H9 (cell line): ENCODE data around the gene USP14. TPM values are rescaled to one million over a fixed set of nuclear protein-coding genes. Genes with fewer than 3 reads are reported as not detected.

ENCODE experiments used
- DNase-seq: peaks from one replicate; pipeline ENCODE4 v3.0.0-alpha.2; 2017
- H2AFZ ChIP-seq: one replicate; pipeline ENCODE4 v1.6.1; 2013; ENCODE audit warnings: mild to moderate bottlenecking, low read length, control low read depth, moderate library complexity
- H2AK5ac ChIP-seq: 2 replicates; pipeline ENCODE4 v1.6.1; 2013; ENCODE audit warnings: low read length, control low read depth, mixed read lengths; ENCODE audit not compliant: insufficient read length
- H2BK120ac ChIP-seq: one replicate; pipeline ENCODE4 v1.6.1; 2013; ENCODE audit warnings: low read depth, mild to moderate bottlenecking, low read length, control low read depth, inconsistent platforms; ENCODE audit not compliant: poor library complexity, severe bottlenecking
- H2BK12ac ChIP-seq: 2 replicates; pipeline ENCODE4 v1.6.1; 2013; ENCODE audit warnings: low read length, control low read depth, mixed read lengths, low read depth; ENCODE audit not compliant: insufficient read length
- H2BK15ac ChIP-seq: 2 replicates; pipeline ENCODE4 v1.6.1; 2013; ENCODE audit warnings: low read depth, low read length, control low read depth
- H2BK20ac ChIP-seq: one replicate; pipeline ENCODE4 v1.6.1; 2013; ENCODE audit warnings: low read depth, mild to moderate bottlenecking, low read length, control low read depth, inconsistent platforms; ENCODE audit not compliant: poor library complexity, severe bottlenecking
- H2BK5ac ChIP-seq: 2 replicates; pipeline ENCODE4 v1.6.1; 2013; ENCODE audit warnings: low read length, control low read depth, mixed read lengths; ENCODE audit not compliant: insufficient read length
- H3K14ac ChIP-seq: 2 replicates; pipeline ENCODE4 v1.6.1; 2013; ENCODE audit warnings: low read length, control low read depth; ENCODE audit not compliant: insufficient read depth
- H3K18ac ChIP-seq: 2 replicates; pipeline ENCODE4 v1.6.1; 2013; ENCODE audit warnings: low read depth, mild to moderate bottlenecking, mixed read lengths, low read length, control low read depth; ENCODE audit not compliant: insufficient read length
- H3K23ac ChIP-seq: 2 replicates; pipeline ENCODE4 v1.6.1; 2013; ENCODE audit warnings: low read length, control low read depth, mixed read lengths, low read depth; ENCODE audit not compliant: insufficient read length
- H3K23me2 ChIP-seq: 2 replicates; pipeline ENCODE4 v1.6.1; 2013; ENCODE audit warnings: low read depth, mild to moderate bottlenecking, mixed read lengths, low read length, control low read depth; ENCODE audit not compliant: insufficient read length, poor library complexity, severe bottlenecking
- H3K27ac ChIP-seq: 2 replicates; pipeline ENCODE4 v1.5.1; 2013; ENCODE audit warnings: low read length, control low read depth, mixed read lengths, low read depth; ENCODE audit not compliant: insufficient read length
- H3K27me3 ChIP-seq: 2 replicates; pipeline ENCODE4 v1.6.1; 2013; ENCODE audit warnings: low read length, control low read depth, inconsistent platforms; ENCODE audit not compliant: insufficient read depth
- H3K4ac ChIP-seq: 2 replicates; pipeline ENCODE4 v1.6.1; 2013; ENCODE audit warnings: low read depth, mild to moderate bottlenecking, control low read depth, inconsistent platforms, low read length, moderate library complexity
- H3K4me1 ChIP-seq: 2 replicates; pipeline ENCODE4 v1.6.1; 2013; ENCODE audit warnings: low read length, control low read depth, inconsistent platforms; ENCODE audit not compliant: insufficient read depth
- H3K4me2 ChIP-seq: 2 replicates; pipeline ENCODE4 v1.6.1; 2013; ENCODE audit warnings: low read length, control low read depth, mixed read lengths; ENCODE audit not compliant: insufficient read length, insufficient read depth
- H3K56ac ChIP-seq: 2 replicates; pipeline ENCODE4 v1.6.1; 2013; ENCODE audit warnings: low read depth, mild to moderate bottlenecking, mixed read lengths, low read length, control low read depth; ENCODE audit not compliant: insufficient read length
- H3K79me1 ChIP-seq: 2 replicates; pipeline ENCODE4 v1.6.1; 2013; ENCODE audit warnings: low read depth, mild to moderate bottlenecking, moderate library complexity, low read length, control low read depth, inconsistent platforms; ENCODE audit not compliant: insufficient read depth, poor library complexity, severe bottlenecking
- H3K79me2 ChIP-seq: 2 replicates; pipeline ENCODE4 v1.6.1; 2013; ENCODE audit warnings: low read length, control low read depth, inconsistent platforms; ENCODE audit not compliant: insufficient read depth
- H3K9ac ChIP-seq: 2 replicates; pipeline ENCODE4 v1.6.1; 2013; ENCODE audit warnings: low read length, control low read depth, mixed read lengths; ENCODE audit not compliant: insufficient read length; ENCODE audit errors: extremely low read depth
- H3K9me3 ChIP-seq: one replicate; pipeline ENCODE4 v1.6.1; 2013; ENCODE audit warnings: low read depth, low read length, inconsistent platforms; ENCODE audit not compliant: control insufficient read depth
- H3T11ph ChIP-seq: one replicate; pipeline ENCODE4 v1.6.1; 2013; ENCODE audit warnings: mild to moderate bottlenecking, low read length, control low read depth, inconsistent platforms
- H4K20me1 ChIP-seq: one replicate; pipeline ENCODE4 v1.6.1; 2013; ENCODE audit not compliant: control insufficient read depth, insufficient read length, insufficient read depth
- H4K5ac ChIP-seq: 2 replicates; pipeline ENCODE4 v1.6.1; 2013; ENCODE audit warnings: low read depth, mild to moderate bottlenecking, mixed read lengths, low read length, control low read depth; ENCODE audit not compliant: insufficient read length
- H4K8ac ChIP-seq: replicated peaks from 2 replicates; pipeline ENCODE4 v1.6.1; 2013; ENCODE audit warnings: low read length, control low read depth, mixed read lengths, low read depth; ENCODE audit not compliant: insufficient read length
- H4K91ac ChIP-seq: 2 replicates; pipeline ENCODE4 v1.6.1; 2013; ENCODE audit warnings: low read depth, mild to moderate bottlenecking, moderate library complexity, mixed read lengths, low read length, control low read depth; ENCODE audit not compliant: insufficient read length
- H3K27ac Mint-ChIP-seq, 3 experiments: 2 replicates in 2 of 3; 3 replicates in 1 of 3; pipeline ENCODE4 v1.8.0; 2020 to 2021; ENCODE audit warnings: mixed read lengths in 3 of 3, mild to moderate bottlenecking in 1 of 3, moderate library complexity in 1 of 3
- H3K27me3 Mint-ChIP-seq: 2 replicates; pipeline ENCODE4 v1.8.0; 2021; ENCODE audit warnings: low read depth, mild to moderate bottlenecking, moderate library complexity, mixed read lengths
- H3K36me3 Mint-ChIP-seq, 3 experiments: 2 replicates in 2 of 3; 3 replicates in 1 of 3; pipeline ENCODE4 v1.8.0; 2020 to 2021; ENCODE audit warnings: low read depth in 3 of 3, mixed read lengths in 3 of 3; ENCODE audit not compliant: insufficient read depth in 1 of 3
- H3K4me1 Mint-ChIP-seq, 2 experiments: 2 replicates each; pipeline ENCODE4 v1.8.0; 2020; ENCODE audit warnings: mixed read lengths in 2 of 2
- H3K4me3 Mint-ChIP-seq, 2 experiments: 2 replicates in 1 of 2; 3 replicates in 1 of 2; pipeline ENCODE4 v1.8.0; 2020 to 2021; ENCODE audit warnings: mild to moderate bottlenecking in 2 of 2, mixed read lengths in 2 of 2, moderate library complexity in 1 of 2
- H3K9me3 Mint-ChIP-seq, 2 experiments: 2 replicates in 1 of 2; 3 replicates in 1 of 2; pipeline ENCODE4 v1.8.0; 2020; ENCODE audit warnings: mild to moderate bottlenecking in 2 of 2, mixed read lengths in 2 of 2, moderate library complexity in 1 of 2
- CTCF ChIP-seq: fragments of 200-600 bp; sonication (generic); conservative IDR thresholded peaks from 3 replicates; pipeline ENCODE4 v1.8.0; 2021; ENCODE audit warnings: antibody characterized with exemption, mild to moderate bottlenecking
- WGBS: extraction: QIAGEN DNeasy Blood & Tissue Kit; methylation state at CpG from one replicate; pipeline ENCODE4 v1.1.7; 2013; ENCODE audit warnings: missing lambda C conversion rate, low lambda C conversion rate, mixed read lengths; ENCODE audit not compliant: insufficient read length; ENCODE audit errors: extremely low coverage; 5-methylcytosine and 5-hydroxymethylcytosine counted together
- total RNA-seq: library from RNA; stranded (reverse); gene quantifications from 2 replicates; pipeline ENCODE4 v1.2.1, GENCODE V29; 2021

USP14 gene
- total RNA-seq, 1 experiment from 2014 or later, result 92.1 TPM

- DNase-seq, result no peak
- H4K8ac ChIP-seq, result no peak overlapping the region
- H3K4me1 Mint-ChIP-seq, result no peaks in the 10 kb centered on the region
Measured at GRCh38 chr18:248053-248452, 89.7 kb downstream of the USP14 start.

More at GRCh38 chr18:248053-248452, 89.7 kb downstream of the USP14 start:
- H2BK12ac ChIP-seq, result no peak overlapping the region
- H3K4me2 ChIP-seq, result no peak overlapping the region
- no peaks in the 10 kb centered on the region for H3K23me2 ChIP-seq
- H3K36me3 Mint-ChIP-seq, result peaks cover 33 to 81% (median 78%) of the 10 kb centered on the region in 3 experiments
- no peak overlapping the region for H4K5ac ChIP-seq
- H3K79me2 ChIP-seq, result no peaks in the 10 kb centered on the region
- H3K56ac ChIP-seq, result no peak overlapping the region
- H3K27me3 Mint-ChIP-seq, result no peaks in the 10 kb centered on the region
- H2AK5ac ChIP-seq, result no peak overlapping the region
- WGBS, result no CpG with 5 or more reads among the region's 4 CpGs
- H2BK120ac ChIP-seq, result no peak overlapping the region
- no peak overlapping the region for H3K23ac ChIP-seq
- H3K14ac ChIP-seq, result no peak overlapping the region
- no peak overlapping the region for H3K4me3 Mint-ChIP-seq
- no peak overlapping the region for H3K4ac ChIP-seq
- H3K27me3 ChIP-seq, result no peaks in the 10 kb centered on the region
- no peak overlapping the region for H2BK20ac ChIP-seq
- H3K79me1 ChIP-seq, result no peaks in the 10 kb centered on the region
- no peak overlapping the region for H2BK5ac ChIP-seq
- no peak overlapping the region for H3K27ac ChIP-seq
- H4K91ac ChIP-seq, result no peak overlapping the region
- H3K18ac ChIP-seq, result no peak overlapping the region
- H4K20me1 ChIP-seq, result no peaks in the 10 kb centered on the region
- no peak overlapping the region for H3T11ph ChIP-seq
- no peak overlapping the region for H2BK15ac ChIP-seq
- no peak overlapping the region for H2AFZ ChIP-seq
- no peaks in the 10 kb centered on the region for H3K9me3 Mint-ChIP-seq
- no peak overlapping the region for H3K9ac ChIP-seq
- H3K9me3 ChIP-seq, result no peaks in the 10 kb centered on the region
- H3K27ac Mint-ChIP-seq, result no peak overlapping the region
- no peak for TF ChIP-seq CTCF
- no peaks in the 10 kb centered on the region for H3K4me1 ChIP-seq
